IMR-90 (cell line): Measurements from ENCODE around the gene ANKRD9.

Source experiments
- BHLHE40 ChIP-seq: fragments of 150-350 bp; IDR thresholded peaks from 2 replicates; pipeline ENCODE4 v1.6.1; 2016; ENCODE audit warnings: mild to moderate bottlenecking, low read depth, low read length
- CEBPB ChIP-seq: IDR thresholded peaks from 2 replicates; pipeline ENCODE4 v1.6.1; 2012; ENCODE audit warnings: low read depth, low read length, improper control_type of control experiment
- CHD1 ChIP-seq: IDR thresholded peaks from 2 replicates; pipeline ENCODE4 v1.6.1; 2012; ENCODE audit warnings: low read depth, low read length, improper control_type of control experiment
- CTCF ChIP-seq: conservative IDR thresholded peaks from 2 replicates; pipeline ENCODE4 v1.5.1; 2012; ENCODE audit warnings: mild to moderate bottlenecking, low read depth, low read length, improper control_type of control experiment
- MAFK ChIP-seq: IDR thresholded peaks from 2 replicates; pipeline ENCODE4 v1.6.1; 2012; ENCODE audit warnings: low read depth, low read length, improper control_type of control experiment
- MAZ ChIP-seq: IDR thresholded peaks from 2 replicates; pipeline ENCODE4 v1.6.1; 2012; ENCODE audit warnings: low read depth, mild to moderate bottlenecking, low read length, improper control_type of control experiment, moderate library complexity, borderline replicate concordance
- MXI1 ChIP-seq: IDR thresholded peaks from 2 replicates; pipeline ENCODE4 v1.6.1; 2012; ENCODE audit warnings: low read depth, mild to moderate bottlenecking, low read length, moderate library complexity, borderline replicate concordance
- POLR2A ChIP-seq: IDR thresholded peaks from 2 replicates; pipeline ENCODE4 v1.6.1; 2012; ENCODE audit warnings: mild to moderate bottlenecking, low read depth, low read length
- RAD21 ChIP-seq: IDR thresholded peaks from 2 replicates; pipeline ENCODE4 v1.6.1; 2012; ENCODE audit warnings: low read length, improper control_type of control experiment
- RCOR1 ChIP-seq: IDR thresholded peaks from 2 replicates; pipeline ENCODE4 v1.6.1; 2012; ENCODE audit warnings: mild to moderate bottlenecking, low read length, improper control_type of control experiment; ENCODE audit not compliant: insufficient replicate concordance
- RFX5 ChIP-seq: IDR thresholded peaks from 2 replicates; pipeline ENCODE4 v1.8.0; 2012; ENCODE audit warnings: low read depth, mild to moderate bottlenecking, low read length, moderate library complexity
- SMC3 ChIP-seq: fragments of 150-350 bp; IDR thresholded peaks from 2 replicates; pipeline ENCODE4 v1.6.1; 2016; ENCODE audit warnings: low read depth, mild to moderate bottlenecking, antibody characterized with exemption, low read length, moderate library complexity
- USF2 ChIP-seq: fragments of 150-350 bp; IDR thresholded peaks from 2 replicates; pipeline ENCODE4 v1.6.1; 2017; ENCODE audit warnings: mild to moderate bottlenecking, antibody characterized with exemption, low read length, low read depth

- TF ChIP-seq CTCF (no peak), MAFK (no peak), RCOR1 (no peak), POLR2A (no peak), BHLHE40 (no peak), RAD21 (no peak), USF2 (no peak), RFX5 (no peak), CHD1 (no peak), CEBPB (no peak), MAZ (no peak), MXI1 (no peak), SMC3 (no peak)
Measured at GRCh38 chr14:102473559-102473958, 36.0 kb downstream of the ANKRD9 start.
